Spleen (tissue), 11 donors: ENCODE results near the gene HEPACAM. TPM values are rescaled to one million over a fixed set of nuclear protein-coding genes. Genes with fewer than 3 reads are reported as not detected.

Experiments
- DNase-seq: peaks from one replicate; pipeline ENCODE4 v3.0.0-alpha.2; 2020
- H3K27ac ChIP-seq, 8 donors: fragments of 200-600 bp; sonication (generic) in 7 of 8; 1 replicate in 4 of 8; 2 replicates in 4 of 8; pipeline versions ENCODE4 v1.5.0 to v1.8.0; 2016 to 2021; ENCODE audit warnings: inconsistent platforms in 4 of 8, mild to moderate bottlenecking in 4 of 8, moderate library complexity in 1 of 8
- H3K27me3 ChIP-seq, 7 donors: fragments of 200-600 bp; sonication (generic) in 6 of 7; replicated peaks in 1 of 7; 1 replicate in 4 of 7; 2 replicates in 3 of 7; pipeline versions ENCODE4 v1.5.0 to v1.8.0; 2016 to 2021; ENCODE audit warnings: inconsistent platforms in 3 of 7, mild to moderate bottlenecking in 1 of 7
- H3K36me3 ChIP-seq, 6 donors: fragments of 200-600 bp; sonication (generic) in 5 of 6; 1 replicate in 4 of 6; 2 replicates in 2 of 6; pipeline versions ENCODE4 v1.5.0 to v1.8.0; 2016 to 2021; ENCODE audit warnings: inconsistent platforms in 2 of 6
- H3K4me1 ChIP-seq, 6 donors: fragments of 200-600 bp; sonication (generic) in 5 of 6; 1 replicate in 3 of 6; 2 replicates in 3 of 6; pipeline versions ENCODE4 v1.5.0 to v1.8.0; 2016 to 2021; ENCODE audit warnings: inconsistent platforms in 3 of 6
- H3K4me3 ChIP-seq, 8 donors: fragments of 200-600 bp; sonication (generic) in 7 of 8; 1 replicate in 4 of 8; 2 replicates in 4 of 8; pipeline versions ENCODE4 v1.5.0 to v1.8.0; 2016 to 2021; ENCODE audit warnings: inconsistent platforms in 4 of 8, mild to moderate bottlenecking in 4 of 8, moderate library complexity in 2 of 8
- H3K9me3 ChIP-seq, 8 donors: fragments of 200-600 bp; sonication (generic) in 7 of 8; 1 replicate in 4 of 8; 2 replicates in 4 of 8; pipeline versions ENCODE4 v1.5.0 to v1.8.0; 2016 to 2021; ENCODE audit warnings: inconsistent platforms in 4 of 8
- POLR2A ChIP-seq, 3 donors: fragments of 450-650 bp; IDR thresholded peaks; one replicate each; pipeline ENCODE4 v1.5.1; 2017; ENCODE audit warnings: antibody characterized with exemption in 3 of 3, mild to moderate bottlenecking in 1 of 3
- POLR2AphosphoS5 ChIP-seq, 3 donors: sonication (generic); formaldehyde crosslinking; IDR thresholded peaks; one replicate each; pipeline ENCODE4 v1.5.1; 2017; ENCODE audit warnings: antibody characterized with exemption in 3 of 3
- WGBS, 5 donors: extraction: QIAGEN DNeasy Blood & Tissue Kit in 3 of 5; methylation state at CpG; one replicate each; pipeline versions ENCODE4 v1.1.5 to v1.1.7; 2013 to 2018; 5-methylcytosine and 5-hydroxymethylcytosine counted together
- intact Hi-C: fragments of 100-400 bp; cut with DNase I; formaldehyde crosslinking; loops from one replicate; pipeline ENCODE4 v1.15.0; 2023; ENCODE audit warnings: low total_unique reads
- polyA plus RNA-seq, 3 donors: library from polyadenylated mRNA; stranded (reverse); fragments of 200-250 nt; gene quantifications; one replicate each; pipeline ENCODE4 v1.2.1, GENCODE V29; 2013
- total RNA-seq, 7 donors: library from RNA; depleted of rRNA in 3 of 7; stranded (reverse); fragments of >200 nt in 3 of 7; fragmentation: NEBNext Ultra II Directional in 4 of 7; extraction: Animal tissue kit (Norgen Biotek cat#: 25700) in 4 of 7; gene quantifications; one replicate each; pipeline versions ENCODE4 v1.1.0 to v1.2.1, GENCODE V29; 2016 to 2021
- TF ChIP-seq, protein P1 (sequence below), 11 experiments: fragments of 200-600 bp in 7 of 11; fragments of 450-650 bp in 4 of 11; sonication (generic) in 4 of 11; IDR thresholded peaks in 8 of 11; conservative IDR thresholded peaks in 3 of 11; 1 replicate in 7 of 11; 2 replicates in 4 of 11; pipeline versions ENCODE4 v1.4.0 to v1.8.0; 2016 to 2021; ENCODE audit warnings: antibody characterized with exemption in 11 of 11, inconsistent platforms in 4 of 11, mild to moderate bottlenecking in 1 of 11
- donor health status: healthy with polysubstance abuse.
- donor health status: DM: no; HTN: no; CAD: no; lungs with moderate emphysema.
- donor health status: DM: no; HTN: no; CAD: no.
- donor health status: Bipolar disorder and iron deficiency.
- donor health status: healthy.
- donor health status: DM: no; HTN: no; CAD: no.
- donor health status: DM: yes; HTN: yes; CAD: no.

Gene HEPACAM
- total and polyA plus RNA-seq, 10 donors: 0.04 to 2.7 (median 0.30) TPM; not detected in 6

DNA sequence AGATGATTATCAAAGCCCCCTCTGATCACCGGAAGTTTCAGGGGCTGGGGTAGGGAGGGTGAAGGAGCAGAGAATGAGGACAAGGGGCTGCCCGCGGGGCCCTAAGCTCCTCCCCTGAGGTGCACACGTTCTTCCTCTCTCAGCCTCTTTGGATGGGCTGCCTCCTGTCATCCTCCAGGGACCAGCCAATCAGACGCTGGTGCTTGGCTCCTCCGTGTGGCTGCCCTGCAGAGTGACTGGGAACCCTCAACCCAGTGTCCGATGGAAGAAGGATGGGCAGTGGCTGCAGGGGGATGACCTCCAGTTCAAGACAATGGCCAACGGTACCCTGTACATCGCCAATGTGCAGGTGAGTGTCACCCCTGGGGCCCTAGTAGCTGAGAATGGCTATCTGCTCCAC lies 63.1 kb downstream of the HEPACAM start:
- Histone ChIP-seq H3K9me3 (no peaks in the 10 kb centered on the region), H3K27ac (no peak overlapping the region), H3K4me3 (no peak overlapping the region), H3K4me1 (peaks cover 9 to 38% (median 32%) of the 10 kb centered on the region in 6 donors), H3K36me3 (no peaks in the 10 kb centered on the region), H3K27me3 (peaks cover 0 to 99% (median 42%) of the 10 kb centered on the region in 7 donors)
- TF ChIP-seq POLR2A (IDR thresholded peaks at IDR 0.05) (no peak), POLR2AphosphoS5 (IDR thresholded peaks at IDR 0.05) (no peak)
- TF ChIP-seq, protein P1, sequence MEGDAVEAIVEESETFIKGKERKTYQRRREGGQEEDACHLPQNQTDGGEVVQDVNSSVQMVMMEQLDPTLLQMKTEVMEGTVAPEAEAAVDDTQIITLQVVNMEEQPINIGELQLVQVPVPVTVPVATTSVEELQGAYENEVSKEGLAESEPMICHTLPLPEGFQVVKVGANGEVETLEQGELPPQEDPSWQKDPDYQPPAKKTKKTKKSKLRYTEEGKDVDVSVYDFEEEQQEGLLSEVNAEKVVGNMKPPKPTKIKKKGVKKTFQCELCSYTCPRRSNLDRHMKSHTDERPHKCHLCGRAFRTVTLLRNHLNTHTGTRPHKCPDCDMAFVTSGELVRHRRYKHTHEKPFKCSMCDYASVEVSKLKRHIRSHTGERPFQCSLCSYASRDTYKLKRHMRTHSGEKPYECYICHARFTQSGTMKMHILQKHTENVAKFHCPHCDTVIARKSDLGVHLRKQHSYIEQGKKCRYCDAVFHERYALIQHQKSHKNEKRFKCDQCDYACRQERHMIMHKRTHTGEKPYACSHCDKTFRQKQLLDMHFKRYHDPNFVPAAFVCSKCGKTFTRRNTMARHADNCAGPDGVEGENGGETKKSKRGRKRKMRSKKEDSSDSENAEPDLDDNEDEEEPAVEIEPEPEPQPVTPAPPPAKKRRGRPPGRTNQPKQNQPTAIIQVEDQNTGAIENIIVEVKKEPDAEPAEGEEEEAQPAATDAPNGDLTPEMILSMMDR (IDR thresholded peaks at IDR 0.05 in 8 of 11, conservative IDR thresholded peaks at IDR 0.05 in 3 of 11): no peak
- no peak for DNase-seq
- intact Hi-C loops: no loop called here
- WGBS, 5 donors: 18 to 31% (median 28%) methylated on average over 7 to 9 of the region's 9 CpGs

DNA sequence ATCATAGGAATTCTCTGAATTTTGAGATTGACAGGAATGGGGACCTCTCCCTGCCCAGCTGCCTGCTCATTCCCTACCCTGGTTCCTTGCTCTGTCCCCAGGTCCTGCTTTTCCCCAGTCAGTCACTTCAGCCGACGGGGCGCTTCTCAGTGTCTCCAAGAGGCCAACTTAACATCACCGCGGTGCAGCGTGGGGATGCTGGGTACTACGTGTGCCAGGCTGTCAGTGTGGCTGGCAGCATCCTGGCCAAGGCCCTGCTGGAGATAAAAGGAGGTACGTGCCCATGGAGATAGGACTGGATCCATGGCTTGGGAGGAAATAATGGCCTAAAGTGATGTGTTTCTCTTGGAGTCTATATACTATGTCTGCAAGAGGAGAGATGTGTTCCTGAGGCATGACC lies 63.6 kb downstream of the HEPACAM start:
- DNase-seq: no peak
- WGBS, 5 donors: 50 to 68% (median 59%) methylated on average over 8 of the region's 8 CpGs
- Histone ChIP-seq H3K9me3 (no peaks in the 10 kb centered on the region), H3K27me3 (peaks cover 0 to 99% (median 47%) of the 10 kb centered on the region in 7 donors), H3K4me3 (no peak overlapping the region), H3K4me1 (peaks cover 6 to 38% (median 30%) of the 10 kb centered on the region in 6 donors), H3K27ac (no peak overlapping the region), H3K36me3 (no peaks in the 10 kb centered on the region)
- intact Hi-C loops: no loop called here
- TF ChIP-seq POLR2A (IDR thresholded peaks at IDR 0.05): no peak
- no peak for TF ChIP-seq POLR2AphosphoS5 (IDR thresholded peaks at IDR 0.05)
- TF ChIP-seq, protein P1 (IDR thresholded peaks at IDR 0.05 in 8 of 11, conservative IDR thresholded peaks at IDR 0.05 in 3 of 11): no peak

DNA sequence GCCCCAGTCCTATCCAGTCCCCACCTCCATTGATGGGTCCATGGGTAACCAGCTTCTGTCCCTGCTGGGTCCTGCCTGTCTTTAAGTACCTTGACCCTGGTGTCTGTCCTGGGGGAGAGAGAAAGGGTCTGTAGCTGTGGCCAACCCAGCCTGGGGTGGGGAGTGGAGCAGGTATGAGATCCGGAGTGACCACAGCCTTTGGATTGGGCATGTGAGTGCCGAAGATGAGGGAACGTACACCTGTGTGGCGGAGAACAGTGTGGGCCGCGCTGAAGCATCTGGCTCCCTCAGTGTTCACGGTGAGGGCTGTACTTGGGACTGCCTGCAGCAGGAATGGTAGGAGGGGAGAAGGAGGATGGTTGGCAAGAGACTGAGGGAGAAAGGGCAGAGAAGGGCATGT lies 65.4 kb downstream of the HEPACAM start:
- peaks cover 12 to 40% (median 28%) of the 10 kb centered on the region in 6 donors for H3K4me1 ChIP-seq
- intact Hi-C loops: no loop called here
- H3K27me3 ChIP-seq: peaks cover 2 to 100% (median 65%) of the 10 kb centered on the region in 7 donors
- no peak overlapping the region for H3K27ac ChIP-seq
- H3K9me3 ChIP-seq: no peaks in the 10 kb centered on the region
- DNase-seq: no peak
- H3K4me3 ChIP-seq: no peak overlapping the region
- TF ChIP-seq POLR2AphosphoS5 (IDR thresholded peaks at IDR 0.05) (no peak), POLR2A (IDR thresholded peaks at IDR 0.05) (no peak)
- TF ChIP-seq, protein P1 (IDR thresholded peaks at IDR 0.05 in 8 of 11, conservative IDR thresholded peaks at IDR 0.05 in 3 of 11): no peak
- 57 to 67% (median 65%) methylated on average over 7 of the region's 7 CpGs for WGBS, 5 donors
- H3K36me3 ChIP-seq: no peaks in the 10 kb centered on the region

DNA sequence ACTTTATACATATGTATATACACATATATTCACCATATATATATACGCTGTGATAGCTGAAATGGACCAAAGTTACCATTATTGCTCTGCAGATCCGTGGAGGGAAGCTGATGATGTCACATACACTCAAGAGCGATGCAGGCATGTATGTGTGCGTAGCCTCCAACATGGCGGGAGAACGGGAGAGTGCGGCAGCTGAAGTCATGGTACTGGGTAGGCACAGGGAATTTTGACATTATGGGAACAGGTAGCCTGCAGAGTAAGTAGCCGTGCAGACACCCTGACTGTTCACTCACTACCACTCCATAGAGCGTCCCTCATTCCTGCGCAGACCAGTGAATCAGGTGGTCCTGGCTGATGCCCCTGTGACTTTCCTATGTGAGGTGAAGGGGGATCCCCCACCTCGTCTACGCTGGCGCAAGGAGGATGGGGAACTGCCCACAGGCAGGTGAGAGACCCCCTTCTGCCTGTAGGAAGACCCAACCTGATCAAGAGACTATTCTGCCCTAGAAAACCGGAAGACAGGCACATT lies 65.9 kb downstream of the HEPACAM start:
- peaks cover 4 to 100% (median 70%) of the 10 kb centered on the region in 7 donors for H3K27me3 ChIP-seq
- no peak overlapping the region for H3K4me3 ChIP-seq
- H3K9me3 ChIP-seq: no peaks in the 10 kb centered on the region
- no peak overlapping the region for H3K27ac ChIP-seq
- H3K4me1 ChIP-seq: peaks cover 12 to 45% (median 32%) of the 10 kb centered on the region in 6 donors
- TF ChIP-seq POLR2AphosphoS5 (IDR thresholded peaks at IDR 0.05) (no peak), POLR2A (IDR thresholded peaks at IDR 0.05) (no peak)
- TF ChIP-seq, protein P1 (IDR thresholded peaks at IDR 0.05 in 8 of 11, conservative IDR thresholded peaks at IDR 0.05 in 3 of 11): no peak
- intact Hi-C loops: no loop called here
- 55 to 69% (median 60%) methylated on average over 7 to 14 of the region's 14 CpGs for WGBS, 5 donors
- H3K36me3 ChIP-seq: no peaks in the 10 kb centered on the region
- DNase-seq: no peak
